ENCODE measurements around the gene PPL. TPM values are rescaled to one million over a fixed set of nuclear protein-coding genes. Genes with fewer than 3 reads are reported as not detected.

The PPL gene
- total and polyA plus RNA-seq, 2 of the 8 experiments (the other 6 are each of a cell fraction or from before 2014, with no cell fraction given) = 11.3 to 29.5 TPM

DNA sequence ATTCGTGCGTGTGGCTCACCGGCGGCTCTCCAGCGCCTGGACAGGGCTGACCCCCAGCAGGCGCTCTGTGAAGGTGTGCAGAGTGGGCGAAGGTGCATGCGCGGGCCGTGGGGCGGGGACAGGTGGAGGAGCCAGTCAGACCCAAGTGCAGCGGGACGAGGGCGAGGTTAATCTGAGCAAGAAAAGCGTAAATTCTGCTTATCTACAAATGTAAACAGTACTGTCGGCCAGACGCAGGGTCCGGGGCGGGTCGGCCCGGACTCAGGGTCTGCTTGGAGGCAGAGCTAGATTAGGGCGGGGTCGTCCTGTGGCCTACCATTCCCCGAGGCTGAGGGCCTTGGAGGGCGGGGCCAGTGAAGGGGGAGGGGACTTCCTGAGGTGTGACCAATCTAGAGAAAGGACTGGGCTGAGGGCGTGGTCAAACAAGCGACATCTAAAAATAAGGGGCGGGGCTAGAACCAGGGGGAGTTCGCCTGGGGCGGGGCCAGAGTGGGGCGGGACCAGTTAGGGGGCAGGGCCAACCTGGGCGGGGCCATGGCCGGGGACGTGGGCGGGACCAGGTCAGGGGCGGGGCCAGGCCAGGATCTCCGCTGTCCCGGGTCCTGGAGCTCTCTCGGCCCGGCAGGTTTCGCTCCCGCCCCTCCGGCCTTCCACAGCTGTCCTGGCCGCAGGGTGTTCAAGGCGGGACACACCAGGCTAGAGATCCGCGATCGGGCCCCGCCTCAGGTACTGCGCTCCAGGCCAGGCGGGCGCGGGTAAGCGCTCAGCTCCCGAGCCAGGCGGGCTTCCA lies 21.0 kb upstream of the PPL start, which contains the start of gene SEC14L5 (continued):
- TF ChIP-seq, protein P1, sequence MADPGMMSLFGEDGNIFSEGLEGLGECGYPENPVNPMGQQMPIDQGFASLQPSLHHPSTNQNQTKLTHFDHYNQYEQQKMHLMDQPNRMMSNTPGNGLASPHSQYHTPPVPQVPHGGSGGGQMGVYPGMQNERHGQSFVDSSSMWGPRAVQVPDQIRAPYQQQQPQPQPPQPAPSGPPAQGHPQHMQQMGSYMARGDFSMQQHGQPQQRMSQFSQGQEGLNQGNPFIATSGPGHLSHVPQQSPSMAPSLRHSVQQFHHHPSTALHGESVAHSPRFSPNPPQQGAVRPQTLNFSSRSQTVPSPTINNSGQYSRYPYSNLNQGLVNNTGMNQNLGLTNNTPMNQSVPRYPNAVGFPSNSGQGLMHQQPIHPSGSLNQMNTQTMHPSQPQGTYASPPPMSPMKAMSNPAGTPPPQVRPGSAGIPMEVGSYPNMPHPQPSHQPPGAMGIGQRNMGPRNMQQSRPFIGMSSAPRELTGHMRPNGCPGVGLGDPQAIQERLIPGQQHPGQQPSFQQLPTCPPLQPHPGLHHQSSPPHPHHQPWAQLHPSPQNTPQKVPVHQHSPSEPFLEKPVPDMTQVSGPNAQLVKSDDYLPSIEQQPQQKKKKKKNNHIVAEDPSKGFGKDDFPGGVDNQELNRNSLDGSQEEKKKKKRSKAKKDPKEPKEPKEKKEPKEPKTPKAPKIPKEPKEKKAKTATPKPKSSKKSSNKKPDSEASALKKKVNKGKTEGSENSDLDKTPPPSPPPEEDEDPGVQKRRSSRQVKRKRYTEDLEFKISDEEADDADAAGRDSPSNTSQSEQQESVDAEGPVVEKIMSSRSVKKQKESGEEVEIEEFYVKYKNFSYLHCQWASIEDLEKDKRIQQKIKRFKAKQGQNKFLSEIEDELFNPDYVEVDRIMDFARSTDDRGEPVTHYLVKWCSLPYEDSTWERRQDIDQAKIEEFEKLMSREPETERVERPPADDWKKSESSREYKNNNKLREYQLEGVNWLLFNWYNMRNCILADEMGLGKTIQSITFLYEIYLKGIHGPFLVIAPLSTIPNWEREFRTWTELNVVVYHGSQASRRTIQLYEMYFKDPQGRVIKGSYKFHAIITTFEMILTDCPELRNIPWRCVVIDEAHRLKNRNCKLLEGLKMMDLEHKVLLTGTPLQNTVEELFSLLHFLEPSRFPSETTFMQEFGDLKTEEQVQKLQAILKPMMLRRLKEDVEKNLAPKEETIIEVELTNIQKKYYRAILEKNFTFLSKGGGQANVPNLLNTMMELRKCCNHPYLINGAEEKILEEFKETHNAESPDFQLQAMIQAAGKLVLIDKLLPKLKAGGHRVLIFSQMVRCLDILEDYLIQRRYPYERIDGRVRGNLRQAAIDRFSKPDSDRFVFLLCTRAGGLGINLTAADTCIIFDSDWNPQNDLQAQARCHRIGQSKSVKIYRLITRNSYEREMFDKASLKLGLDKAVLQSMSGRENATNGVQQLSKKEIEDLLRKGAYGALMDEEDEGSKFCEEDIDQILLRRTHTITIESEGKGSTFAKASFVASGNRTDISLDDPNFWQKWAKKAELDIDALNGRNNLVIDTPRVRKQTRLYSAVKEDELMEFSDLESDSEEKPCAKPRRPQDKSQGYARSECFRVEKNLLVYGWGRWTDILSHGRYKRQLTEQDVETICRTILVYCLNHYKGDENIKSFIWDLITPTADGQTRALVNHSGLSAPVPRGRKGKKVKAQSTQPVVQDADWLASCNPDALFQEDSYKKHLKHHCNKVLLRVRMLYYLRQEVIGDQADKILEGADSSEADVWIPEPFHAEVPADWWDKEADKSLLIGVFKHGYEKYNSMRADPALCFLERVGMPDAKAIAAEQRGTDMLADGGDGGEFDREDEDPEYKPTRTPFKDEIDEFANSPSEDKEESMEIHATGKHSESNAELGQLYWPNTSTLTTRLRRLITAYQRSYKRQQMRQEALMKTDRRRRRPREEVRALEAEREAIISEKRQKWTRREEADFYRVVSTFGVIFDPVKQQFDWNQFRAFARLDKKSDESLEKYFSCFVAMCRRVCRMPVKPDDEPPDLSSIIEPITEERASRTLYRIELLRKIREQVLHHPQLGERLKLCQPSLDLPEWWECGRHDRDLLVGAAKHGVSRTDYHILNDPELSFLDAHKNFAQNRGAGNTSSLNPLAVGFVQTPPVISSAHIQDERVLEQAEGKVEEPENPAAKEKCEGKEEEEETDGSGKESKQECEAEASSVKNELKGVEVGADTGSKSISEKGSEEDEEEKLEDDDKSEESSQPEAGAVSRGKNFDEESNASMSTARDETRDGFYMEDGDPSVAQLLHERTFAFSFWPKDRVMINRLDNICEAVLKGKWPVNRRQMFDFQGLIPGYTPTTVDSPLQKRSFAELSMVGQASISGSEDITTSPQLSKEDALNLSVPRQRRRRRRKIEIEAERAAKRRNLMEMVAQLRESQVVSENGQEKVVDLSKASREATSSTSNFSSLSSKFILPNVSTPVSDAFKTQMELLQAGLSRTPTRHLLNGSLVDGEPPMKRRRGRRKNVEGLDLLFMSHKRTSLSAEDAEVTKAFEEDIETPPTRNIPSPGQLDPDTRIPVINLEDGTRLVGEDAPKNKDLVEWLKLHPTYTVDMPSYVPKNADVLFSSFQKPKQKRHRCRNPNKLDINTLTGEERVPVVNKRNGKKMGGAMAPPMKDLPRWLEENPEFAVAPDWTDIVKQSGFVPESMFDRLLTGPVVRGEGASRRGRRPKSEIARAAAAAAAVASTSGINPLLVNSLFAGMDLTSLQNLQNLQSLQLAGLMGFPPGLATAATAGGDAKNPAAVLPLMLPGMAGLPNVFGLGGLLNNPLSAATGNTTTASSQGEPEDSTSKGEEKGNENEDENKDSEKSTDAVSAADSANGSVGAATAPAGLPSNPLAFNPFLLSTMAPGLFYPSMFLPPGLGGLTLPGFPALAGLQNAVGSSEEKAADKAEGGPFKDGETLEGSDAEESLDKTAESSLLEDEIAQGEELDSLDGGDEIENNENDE (IDR thresholded peaks at IDR 0.05; ENCODE audit: insufficient replicate concordance, low read length) = no peak
- TF ChIP-seq, protein P2, sequence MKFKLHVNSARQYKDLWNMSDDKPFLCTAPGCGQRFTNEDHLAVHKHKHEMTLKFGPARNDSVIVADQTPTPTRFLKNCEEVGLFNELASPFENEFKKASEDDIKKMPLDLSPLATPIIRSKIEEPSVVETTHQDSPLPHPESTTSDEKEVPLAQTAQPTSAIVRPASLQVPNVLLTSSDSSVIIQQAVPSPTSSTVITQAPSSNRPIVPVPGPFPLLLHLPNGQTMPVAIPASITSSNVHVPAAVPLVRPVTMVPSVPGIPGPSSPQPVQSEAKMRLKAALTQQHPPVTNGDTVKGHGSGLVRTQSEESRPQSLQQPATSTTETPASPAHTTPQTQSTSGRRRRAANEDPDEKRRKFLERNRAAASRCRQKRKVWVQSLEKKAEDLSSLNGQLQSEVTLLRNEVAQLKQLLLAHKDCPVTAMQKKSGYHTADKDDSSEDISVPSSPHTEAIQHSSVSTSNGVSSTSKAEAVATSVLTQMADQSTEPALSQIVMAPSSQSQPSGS (IDR thresholded peaks at IDR 0.05; ENCODE audit: low read length) = no peak
- TF ChIP-seq, protein P3, sequence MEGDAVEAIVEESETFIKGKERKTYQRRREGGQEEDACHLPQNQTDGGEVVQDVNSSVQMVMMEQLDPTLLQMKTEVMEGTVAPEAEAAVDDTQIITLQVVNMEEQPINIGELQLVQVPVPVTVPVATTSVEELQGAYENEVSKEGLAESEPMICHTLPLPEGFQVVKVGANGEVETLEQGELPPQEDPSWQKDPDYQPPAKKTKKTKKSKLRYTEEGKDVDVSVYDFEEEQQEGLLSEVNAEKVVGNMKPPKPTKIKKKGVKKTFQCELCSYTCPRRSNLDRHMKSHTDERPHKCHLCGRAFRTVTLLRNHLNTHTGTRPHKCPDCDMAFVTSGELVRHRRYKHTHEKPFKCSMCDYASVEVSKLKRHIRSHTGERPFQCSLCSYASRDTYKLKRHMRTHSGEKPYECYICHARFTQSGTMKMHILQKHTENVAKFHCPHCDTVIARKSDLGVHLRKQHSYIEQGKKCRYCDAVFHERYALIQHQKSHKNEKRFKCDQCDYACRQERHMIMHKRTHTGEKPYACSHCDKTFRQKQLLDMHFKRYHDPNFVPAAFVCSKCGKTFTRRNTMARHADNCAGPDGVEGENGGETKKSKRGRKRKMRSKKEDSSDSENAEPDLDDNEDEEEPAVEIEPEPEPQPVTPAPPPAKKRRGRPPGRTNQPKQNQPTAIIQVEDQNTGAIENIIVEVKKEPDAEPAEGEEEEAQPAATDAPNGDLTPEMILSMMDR (IDR thresholded peaks at IDR 0.05; ENCODE audit: control extremely low read depth in 1 of 3, insufficient read depth in 1 of 3, low read depth in 1 of 3, low read length in 3 of 3) = no peak
- peak; percentile 73; the same call in 1 of the 2 replicates for TF ChIP-seq SP4 (IDR thresholded peaks at IDR 0.05; ENCODE audit: low read length)
- TF ChIP-seq CBX5 (IDR thresholded peaks at IDR 0.05; ENCODE audit: low read depth, low read length) = no peak

All from H1 (cell line).